Measurements from ENCODE around the gene ST6GALNAC1. TPM values are rescaled to one million over a fixed set of nuclear protein-coding genes. Genes with fewer than 3 reads are reported as not detected.
A peak's percentile ranks its signal among the peaks of the same experiment; 100 is the strongest.

Gene ST6GALNAC1
- total RNA-seq, 2 donors from 2014 or later: 8.4 to 27.2 TPM

DNA sequence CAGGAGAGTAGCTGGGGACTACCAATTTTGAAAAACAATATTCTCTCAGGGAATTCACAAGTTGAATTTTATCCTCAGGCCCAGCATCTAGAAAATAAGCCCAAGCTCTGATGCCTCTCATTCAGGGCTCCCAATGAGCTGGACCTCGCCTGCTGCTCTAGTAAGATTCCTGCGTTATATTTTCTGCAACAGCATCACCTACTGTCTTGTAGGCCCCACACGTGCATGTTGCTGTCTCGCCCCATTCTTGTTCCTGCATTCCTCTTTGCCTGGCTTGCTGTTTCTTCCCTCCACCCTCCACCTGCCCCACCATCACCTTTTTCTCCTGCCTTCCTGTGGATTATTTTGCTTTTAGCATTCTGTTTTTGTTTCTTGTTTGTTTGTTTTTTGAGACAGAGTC is 49.6 kb downstream of the ST6GALNAC1 start:
- no peak overlapping the region for H3K4me3 ChIP-seq
- no peak for DNase-seq (ENCODE audit: low spot score)
- H3K4me1 ChIP-seq (replicated peaks): no peaks in the 10 kb centered on the region
- no peaks in the 10 kb centered on the region for H3K9me3 ChIP-seq
- intact Hi-C loops (cut with DNase I): no loop called here
- no peaks in the 10 kb centered on the region for H3K36me3 ChIP-seq
- no peak overlapping the region for H3K27ac ChIP-seq
- H3K27me3 ChIP-seq (replicated peaks; ENCODE audit: insufficient read depth): no peaks in the 10 kb centered on the region
- WGBS: 75% methylated on average over 4 of the region's 4 CpGs
- TF ChIP-seq POLR2AphosphoS5 (IDR thresholded peaks at IDR 0.05): no peak
- no peak for TF ChIP-seq POLR2A (IDR thresholded peaks at IDR 0.05)
- TF ChIP-seq, protein P1, sequence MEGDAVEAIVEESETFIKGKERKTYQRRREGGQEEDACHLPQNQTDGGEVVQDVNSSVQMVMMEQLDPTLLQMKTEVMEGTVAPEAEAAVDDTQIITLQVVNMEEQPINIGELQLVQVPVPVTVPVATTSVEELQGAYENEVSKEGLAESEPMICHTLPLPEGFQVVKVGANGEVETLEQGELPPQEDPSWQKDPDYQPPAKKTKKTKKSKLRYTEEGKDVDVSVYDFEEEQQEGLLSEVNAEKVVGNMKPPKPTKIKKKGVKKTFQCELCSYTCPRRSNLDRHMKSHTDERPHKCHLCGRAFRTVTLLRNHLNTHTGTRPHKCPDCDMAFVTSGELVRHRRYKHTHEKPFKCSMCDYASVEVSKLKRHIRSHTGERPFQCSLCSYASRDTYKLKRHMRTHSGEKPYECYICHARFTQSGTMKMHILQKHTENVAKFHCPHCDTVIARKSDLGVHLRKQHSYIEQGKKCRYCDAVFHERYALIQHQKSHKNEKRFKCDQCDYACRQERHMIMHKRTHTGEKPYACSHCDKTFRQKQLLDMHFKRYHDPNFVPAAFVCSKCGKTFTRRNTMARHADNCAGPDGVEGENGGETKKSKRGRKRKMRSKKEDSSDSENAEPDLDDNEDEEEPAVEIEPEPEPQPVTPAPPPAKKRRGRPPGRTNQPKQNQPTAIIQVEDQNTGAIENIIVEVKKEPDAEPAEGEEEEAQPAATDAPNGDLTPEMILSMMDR (IDR thresholded peaks at IDR 0.05): no peak

DNA sequence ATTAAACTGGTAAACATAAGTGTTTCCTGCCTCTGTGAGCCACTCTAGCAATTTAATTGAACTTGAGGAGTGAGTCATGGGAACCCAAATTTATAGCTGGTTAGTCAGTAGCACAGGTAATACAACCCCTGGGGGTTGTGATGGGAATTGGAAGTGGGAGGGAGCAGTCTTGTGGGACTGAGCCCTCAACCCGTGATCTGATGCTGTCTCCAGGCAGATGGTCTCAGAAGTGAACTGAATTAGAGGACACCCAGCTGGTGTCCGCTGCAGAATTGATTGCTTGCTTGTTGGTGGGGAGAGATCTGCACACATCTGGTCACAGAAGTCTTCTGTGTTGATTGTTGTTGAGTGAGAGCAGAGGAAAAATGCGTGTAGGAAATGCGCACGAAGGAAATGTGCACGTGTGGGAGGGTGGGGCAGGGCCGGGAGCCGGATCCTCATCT is 50.2 kb downstream of the ST6GALNAC1 start:
- intact Hi-C loops (cut with DNase I): no loop called here
- no peak for DNase-seq (ENCODE audit: low spot score)
- Histone ChIP-seq H3K36me3 (no peaks in the 10 kb centered on the region), H3K27ac (no peak overlapping the region), H3K9me3 (no peaks in the 10 kb centered on the region), H3K4me3 (no peak overlapping the region), H3K4me1 (replicated peaks) (no peaks in the 10 kb centered on the region), H3K27me3 (replicated peaks; ENCODE audit: insufficient read depth) (no peaks in the 10 kb centered on the region)
- WGBS: 76% methylated on average over 8 of the region's 8 CpGs
- TF ChIP-seq POLR2A (IDR thresholded peaks at IDR 0.05): no peak
- TF ChIP-seq, protein P1 (IDR thresholded peaks at IDR 0.05): peak in 1 of 4 experiments; percentile 40

DNA sequence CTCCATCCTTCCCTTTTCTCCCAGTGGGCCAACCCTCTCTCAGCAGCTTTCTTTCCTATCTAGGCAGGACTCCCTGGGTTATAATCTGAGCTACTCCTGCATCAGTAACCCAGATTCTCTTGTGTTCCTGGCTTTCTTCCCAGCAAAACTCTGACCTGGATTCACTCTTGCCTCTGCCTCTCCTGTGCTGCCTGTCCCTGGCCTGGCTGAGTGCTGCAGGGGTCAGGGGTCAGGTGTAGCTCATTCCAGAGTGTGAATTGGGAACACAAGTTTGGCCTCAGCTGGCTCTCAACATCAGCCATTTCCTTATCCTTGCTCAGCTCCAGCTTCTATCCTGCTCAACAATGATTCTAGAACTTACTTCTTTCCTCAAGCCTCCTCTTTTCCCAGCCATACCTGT is 55.4 kb downstream of the ST6GALNAC1 start:
- Histone ChIP-seq H3K27me3 (replicated peaks; ENCODE audit: insufficient read depth) (no peaks in the 10 kb centered on the region), H3K4me3 (no peak overlapping the region), H3K36me3 (no peaks in the 10 kb centered on the region), H3K4me1 (replicated peaks) (no peaks in the 10 kb centered on the region), H3K27ac (no peak overlapping the region), H3K9me3 (no peaks in the 10 kb centered on the region)
- TF ChIP-seq POLR2A (IDR thresholded peaks at IDR 0.05) (no peak), POLR2AphosphoS5 (IDR thresholded peaks at IDR 0.05) (no peak)
- TF ChIP-seq, protein P1 (IDR thresholded peaks at IDR 0.05): no peak
- DNase-seq (ENCODE audit: low spot score): no peak
- intact Hi-C loops (cut with DNase I): no loop called here

DNA sequence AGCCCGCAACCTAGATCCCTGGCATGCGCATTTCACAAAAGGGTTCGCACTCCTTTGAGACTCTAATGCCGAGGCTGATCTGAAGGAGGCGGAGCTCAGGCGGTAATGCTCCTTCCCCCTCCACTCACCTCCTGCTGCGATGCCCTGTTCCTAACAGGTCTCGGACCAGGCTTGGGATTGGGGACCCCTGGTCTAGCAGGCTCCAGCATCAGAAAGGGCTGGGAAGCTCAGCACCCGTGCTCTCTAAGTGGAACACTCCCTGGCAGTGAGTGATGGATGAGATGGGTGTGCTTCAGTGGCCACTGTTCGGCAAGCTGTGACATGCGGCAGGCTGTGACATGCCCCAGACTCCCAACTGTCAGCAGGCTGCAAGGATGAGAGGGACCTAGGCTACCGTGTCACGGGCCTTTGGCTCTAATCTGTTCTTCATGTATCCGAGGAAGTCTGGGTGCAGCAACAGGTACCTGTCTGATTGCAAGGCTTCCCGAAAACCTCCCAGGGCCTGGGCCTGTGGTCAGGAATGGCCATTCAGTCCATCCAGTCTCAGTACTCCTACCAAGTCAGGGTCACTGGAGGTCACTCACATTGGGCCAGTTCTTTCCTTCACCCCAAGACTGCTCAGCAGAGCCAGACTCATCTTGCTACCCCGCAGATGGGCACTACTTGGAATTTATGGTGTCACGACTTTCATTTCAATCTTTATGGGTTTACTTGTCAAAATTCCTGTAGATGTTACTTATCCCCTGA is 56.6 kb downstream of the ST6GALNAC1 start:
- 13% methylated on average over 17 of the region's 17 CpGs for WGBS
- DNase-seq (ENCODE audit: low spot score): peak; percentile 59
- Histone ChIP-seq H3K27ac (peak overlapping the region in 1 of 2 donors; percentile 72), H3K4me1 (replicated peaks) (no peaks in the 10 kb centered on the region), H3K36me3 (no peaks in the 10 kb centered on the region), H3K4me3 (peak overlapping the region in 1 of 2 donors; percentile 44), H3K27me3 (replicated peaks; ENCODE audit: insufficient read depth) (no peaks in the 10 kb centered on the region), H3K9me3 (no peaks in the 10 kb centered on the region)
- intact Hi-C loops (cut with DNase I): no loop called here
- TF ChIP-seq POLR2AphosphoS5 (IDR thresholded peaks at IDR 0.05) (peak; percentile 17), POLR2A (IDR thresholded peaks at IDR 0.05) (peak; percentile 31)
- TF ChIP-seq, protein P1 (IDR thresholded peaks at IDR 0.05): no peak

Data from prostate gland (tissue), 2 donors.